NCI-H510A treated with DMSO at 0.1 percent for 48 hours (cell line): ENCODE data around the gene WLS.
"Not testable (repeated sequence)": the region's sequence is repeated elsewhere in the genome, so short reads cannot be mapped to it uniquely, and the experiment has no call there.

Experiments
- DNase-seq: peaks from one replicate; lab custom pipeline; 2025; lab: John Stamatoyannopoulos, UW

Gene WLS

DNA sequence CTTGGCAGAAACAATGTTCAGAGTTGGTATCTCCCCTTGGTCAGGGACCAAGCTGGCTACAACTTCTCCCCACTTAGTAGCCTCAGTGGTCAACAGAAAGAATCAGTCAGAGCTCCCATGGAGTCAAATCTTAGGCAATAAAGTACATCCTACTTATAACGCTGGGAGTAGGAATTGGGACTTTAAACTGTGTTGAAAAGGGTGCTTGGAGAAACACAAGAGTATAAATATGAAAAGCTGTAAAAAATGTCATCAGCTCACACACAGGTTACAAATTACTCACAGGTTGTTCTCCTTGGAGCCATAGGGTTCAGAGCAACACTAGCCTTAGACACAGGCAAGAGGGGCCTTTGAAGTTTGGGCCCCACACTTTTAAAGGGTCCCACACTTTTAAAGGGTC, 67.4 kb downstream of the WLS start:
- no peak for DNase-seq

DNA sequence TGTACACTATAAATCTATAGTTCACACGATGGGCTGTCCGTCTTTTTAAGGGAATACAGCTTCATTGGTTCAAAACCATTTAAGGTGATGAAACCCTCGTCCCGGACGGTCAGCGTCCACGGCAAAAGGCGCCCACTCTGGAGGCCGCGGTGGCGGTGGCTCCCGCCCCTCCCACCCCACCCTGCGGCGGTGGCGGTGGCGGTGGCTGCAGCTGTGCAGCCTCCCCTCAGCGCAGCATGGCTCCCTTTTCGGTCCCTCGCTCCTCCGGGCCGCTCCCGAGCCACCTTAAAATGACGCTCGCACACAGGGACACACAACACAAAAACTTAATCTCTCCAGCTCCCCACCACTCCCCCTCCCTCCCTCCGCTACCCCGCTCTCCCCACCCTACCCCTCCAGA, 69.1 kb downstream of the WLS start:
- DNase-seq, result no peak

DNA sequence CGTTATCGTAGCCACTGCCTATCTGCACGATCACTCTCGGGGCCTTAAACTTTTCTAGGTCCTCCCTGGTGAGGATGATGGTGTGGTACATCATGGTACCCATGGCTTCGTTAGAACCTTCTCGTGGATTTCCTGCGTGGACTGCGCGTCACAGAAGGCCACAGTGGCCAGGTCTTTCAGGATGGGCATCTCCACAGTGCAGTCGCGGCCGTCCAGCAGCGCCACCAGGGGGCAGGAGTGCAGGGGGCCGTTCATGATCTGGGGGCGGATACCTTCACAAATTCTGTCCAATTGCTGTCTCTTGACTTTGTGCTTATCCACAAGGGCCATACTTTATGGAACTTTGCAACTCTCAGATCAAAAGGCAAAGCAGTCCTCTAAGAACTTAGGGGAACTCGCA, 69.6 kb downstream of the WLS start:
- no peak for DNase-seq

DNA sequence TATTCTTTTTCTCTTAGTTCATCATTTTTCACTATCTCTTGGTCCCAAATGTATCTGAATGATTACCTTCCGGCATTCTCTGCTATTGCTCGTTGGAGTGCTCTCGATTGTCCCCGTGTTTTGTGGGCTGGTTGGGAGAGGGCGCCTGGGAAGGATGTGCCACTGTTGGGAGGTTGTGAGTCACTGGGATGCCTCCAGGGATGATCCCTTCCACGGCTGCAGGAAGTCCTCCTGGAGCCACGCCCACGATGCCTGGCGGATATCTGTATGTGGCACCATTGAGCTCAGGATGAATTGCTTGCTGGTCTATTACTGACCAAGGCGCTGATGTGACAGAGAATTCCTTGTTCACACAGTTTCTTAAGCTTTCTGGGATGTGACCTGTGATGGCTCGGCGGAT, 70.7 kb downstream of the WLS start:
- not testable (repeated sequence) for DNase-seq

DNA sequence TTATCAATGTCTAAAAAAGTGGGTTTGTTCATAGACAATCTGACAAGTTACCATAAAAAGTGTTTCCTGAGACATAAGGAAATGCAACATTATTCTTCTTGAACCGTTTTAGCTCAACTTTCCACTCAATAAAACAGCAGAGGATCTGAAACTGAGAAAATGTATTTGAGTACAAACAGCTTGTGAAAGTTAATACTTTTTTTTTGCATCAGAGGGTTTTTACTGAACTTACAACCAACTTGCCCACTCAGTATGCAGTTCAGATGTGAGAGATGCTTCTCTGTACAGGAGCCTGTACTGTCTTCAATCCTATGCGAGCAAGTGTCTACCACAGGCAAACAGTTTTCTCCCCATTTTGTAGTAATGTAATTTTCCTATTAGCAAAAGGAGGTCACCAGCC, 71.4 kb downstream of the WLS start:
- DNase-seq, result not testable (repeated sequence)

DNA sequence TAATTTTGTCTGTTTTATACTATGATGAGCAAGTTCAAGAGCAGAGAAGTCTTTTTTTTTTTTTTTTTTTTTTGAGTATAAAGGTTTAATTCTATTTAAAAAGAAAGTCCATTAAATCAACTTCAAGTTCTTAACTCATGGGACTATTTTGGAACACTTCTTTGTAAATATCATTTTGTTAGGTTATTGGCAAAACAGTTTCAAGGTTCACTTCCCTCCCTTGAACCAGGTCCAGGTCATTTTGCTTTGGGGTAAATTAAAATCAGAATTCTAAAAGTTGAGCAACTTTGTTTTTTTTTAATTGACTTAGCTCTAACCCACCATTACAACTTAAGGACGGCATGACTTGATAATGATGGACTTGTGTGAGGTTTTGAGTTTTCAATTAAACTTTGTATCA, 72.3 kb downstream of the WLS start:
- no peak for DNase-seq

DNA sequence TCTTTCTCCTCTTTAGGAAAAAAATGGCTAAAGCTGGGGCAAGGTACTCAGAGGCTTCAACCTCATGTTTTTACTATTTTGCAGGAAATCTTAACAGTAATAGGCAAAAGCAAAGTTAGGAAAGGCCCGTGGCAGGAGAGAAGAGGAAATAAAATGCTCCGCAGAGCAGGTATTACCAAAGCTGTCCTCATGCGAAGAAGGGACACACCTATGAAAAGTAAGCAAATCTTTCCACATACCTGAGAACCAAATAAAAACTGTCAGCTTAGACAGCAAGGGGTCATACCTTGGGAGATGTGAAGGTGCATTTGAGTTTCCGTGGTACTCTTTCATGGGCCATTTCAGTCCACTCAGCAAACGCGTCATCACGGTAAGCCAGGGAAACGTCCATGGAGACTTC, 73.5 kb downstream of the WLS start:
- DNase-seq, result no peak

DNA sequence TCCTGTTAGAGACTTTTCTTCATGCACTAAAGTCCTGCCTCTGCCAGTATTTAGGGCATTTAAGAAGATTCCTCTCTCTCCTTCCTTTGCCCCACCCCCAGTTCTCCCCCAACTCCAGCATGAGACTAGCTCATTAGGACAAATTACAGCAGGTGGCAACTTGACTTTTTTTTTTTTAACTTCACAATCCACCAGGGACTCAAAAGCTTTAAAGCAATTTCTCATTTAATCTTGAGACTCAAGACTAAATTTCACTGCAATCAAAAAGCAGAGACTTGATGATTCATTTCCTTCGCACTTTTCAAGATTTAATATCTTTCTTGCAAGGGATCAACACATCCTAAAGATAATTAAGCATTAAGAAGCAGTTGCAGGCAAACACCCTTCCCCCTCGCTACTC, 74.9 kb downstream of the WLS start:
- DNase-seq, result no peak

DNA sequence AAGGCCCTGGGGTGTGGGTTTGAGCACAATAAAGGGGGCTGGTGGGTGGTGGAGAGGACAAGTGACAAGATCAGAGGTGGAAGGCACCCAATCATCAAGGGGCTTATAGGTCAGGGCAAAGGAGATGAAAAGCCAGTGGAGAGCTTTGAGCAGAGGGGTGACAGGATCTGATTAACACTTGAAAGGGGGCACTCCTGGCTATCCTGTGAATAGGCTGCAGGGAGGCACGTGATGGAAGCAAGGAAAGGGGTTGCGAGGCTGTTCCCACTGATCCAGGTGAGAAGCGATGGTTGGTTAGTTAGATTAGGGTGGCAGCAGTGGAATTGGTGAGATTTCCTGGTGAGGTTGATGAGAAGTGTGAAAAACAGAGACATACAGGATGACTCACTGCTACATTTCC, 80.6 kb downstream of the WLS start:
- DNase-seq, result no peak

DNA sequence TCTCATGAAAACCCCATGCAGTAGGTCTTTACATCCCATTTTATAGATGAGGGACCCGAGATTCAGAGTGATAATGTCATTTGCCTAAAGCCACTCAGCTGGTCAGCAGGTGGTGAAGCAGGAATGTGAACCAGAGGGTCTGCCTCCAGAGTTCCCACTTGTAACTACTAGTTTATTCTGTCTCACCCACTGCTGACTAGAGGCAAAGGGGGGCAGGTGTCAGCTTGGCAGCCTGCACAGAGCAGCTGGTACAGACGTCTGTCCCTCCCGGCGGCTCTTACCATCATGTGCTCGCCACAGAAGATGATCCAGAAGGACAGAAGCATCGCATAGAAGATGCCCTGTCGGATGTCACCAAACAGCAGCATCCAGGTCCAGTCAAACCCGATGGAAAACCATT, 82.4 kb downstream of the WLS start:
- no peak for DNase-seq

DNA sequence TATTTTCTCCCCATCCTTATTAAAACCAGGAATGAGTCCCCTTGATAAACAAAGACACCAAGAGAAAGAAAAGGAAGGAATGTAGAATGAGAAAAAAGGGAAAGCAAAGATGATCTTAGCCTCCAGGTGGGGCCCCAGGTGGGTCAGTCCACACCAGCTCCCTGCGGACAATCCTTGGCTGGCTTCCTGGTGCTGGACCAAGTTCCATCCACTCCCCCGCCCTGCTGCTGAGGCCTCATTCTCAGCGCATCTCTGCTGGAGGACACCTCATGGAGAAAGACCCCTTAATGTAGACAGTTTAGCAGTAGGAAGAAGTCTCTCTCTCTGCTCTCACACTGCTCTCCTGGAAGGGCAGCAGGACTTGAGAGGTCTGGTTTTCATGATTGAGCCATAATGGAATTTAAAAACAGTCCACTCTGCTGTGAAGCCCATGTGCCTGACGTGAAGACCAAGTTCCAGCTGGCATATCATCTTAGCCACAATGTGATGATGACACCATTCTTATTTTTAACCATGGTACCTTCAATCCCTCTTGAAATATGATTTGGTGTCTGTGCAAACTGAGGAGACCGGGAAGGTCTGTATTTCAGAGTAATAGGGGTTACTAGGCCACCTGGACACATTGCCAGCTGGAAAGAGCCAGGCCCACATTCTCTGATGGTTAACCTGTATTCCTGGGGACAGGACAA, 83.1 kb downstream of the WLS start:
- DNase-seq, result no peak

DNA sequence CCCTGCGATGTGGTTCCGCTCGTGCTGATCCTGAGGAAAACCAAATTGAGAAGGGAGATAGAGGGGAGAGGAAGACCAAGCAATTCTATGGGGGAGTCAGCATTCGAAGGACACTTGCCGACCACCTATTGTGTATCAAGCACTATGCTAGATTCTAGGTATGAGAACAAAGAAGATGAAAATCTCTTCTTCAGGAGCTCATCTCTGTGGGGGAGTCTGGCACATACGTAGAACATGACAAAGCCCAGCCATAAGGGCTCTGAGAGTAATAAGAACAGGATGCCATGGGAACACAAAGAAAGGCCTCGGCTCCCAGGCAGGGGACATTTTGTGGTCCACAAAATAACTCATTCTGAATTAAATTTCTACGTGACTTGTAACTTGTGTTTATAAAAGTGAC, 83.7 kb downstream of the WLS start:
- no peak for DNase-seq

DNA sequence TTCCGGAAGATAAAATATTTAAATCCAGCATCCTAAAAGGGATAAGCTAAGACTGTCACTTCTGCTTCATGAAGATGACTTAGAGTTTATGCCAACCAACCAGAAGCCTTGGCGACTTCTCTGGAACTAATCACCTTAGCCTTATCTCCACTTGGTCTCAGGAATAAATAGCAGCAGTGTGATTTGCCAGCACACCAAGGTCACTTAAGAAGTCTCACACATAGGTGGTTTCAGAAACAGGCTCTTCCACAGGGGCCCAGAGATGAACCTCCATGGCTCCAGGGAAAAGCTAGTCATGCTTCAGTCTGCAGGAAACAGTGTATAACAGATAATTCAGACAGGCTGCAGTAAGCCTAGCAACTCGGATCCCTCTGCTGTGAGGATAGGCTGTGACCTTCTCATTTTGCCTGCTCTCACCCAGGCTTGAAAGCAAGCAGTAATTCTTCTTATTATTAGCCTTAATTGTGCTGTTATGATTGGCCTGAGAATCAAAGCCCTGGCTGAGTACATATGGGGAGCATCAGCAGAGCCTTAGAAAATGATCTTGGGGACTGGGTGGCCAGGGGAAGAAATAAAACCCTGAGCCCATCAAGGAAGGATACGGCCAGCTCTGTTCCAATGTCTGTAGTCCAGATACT, 84.7 kb downstream of the WLS start:
- no peak for DNase-seq

DNA sequence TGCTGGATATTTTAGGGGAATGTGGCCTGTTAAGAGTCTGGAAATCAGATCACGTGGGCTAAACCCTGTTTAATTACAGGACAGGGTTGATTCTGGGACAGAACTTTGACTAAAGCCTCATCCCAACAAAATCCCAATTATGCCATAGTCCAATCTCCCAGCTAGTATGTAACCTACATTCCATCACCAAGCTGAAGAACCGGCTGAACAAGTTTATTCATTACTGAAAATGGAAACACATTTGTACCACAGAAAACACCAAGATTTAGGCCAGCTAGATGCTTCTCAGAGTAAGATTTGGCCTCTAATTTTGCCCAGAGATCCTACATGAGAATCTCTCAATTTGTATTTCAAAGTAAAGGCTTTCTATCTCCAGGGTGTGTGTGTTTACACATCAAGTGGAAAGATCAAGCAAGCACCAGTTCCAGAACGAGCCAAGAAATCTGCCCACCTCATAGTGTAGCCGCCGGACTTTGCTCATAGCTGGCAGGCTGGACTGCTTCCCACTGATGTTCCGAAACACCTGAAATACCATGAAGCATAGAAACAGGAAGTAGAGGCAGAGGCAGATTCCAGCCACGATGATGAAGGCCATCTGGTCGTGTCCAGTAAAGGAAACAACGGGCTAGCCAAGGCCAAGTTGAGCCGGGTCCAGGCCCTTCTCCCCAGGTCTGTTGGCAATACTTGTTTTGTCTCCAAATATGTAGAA, 86.8 kb downstream of the WLS start:
- no peak for DNase-seq

DNA sequence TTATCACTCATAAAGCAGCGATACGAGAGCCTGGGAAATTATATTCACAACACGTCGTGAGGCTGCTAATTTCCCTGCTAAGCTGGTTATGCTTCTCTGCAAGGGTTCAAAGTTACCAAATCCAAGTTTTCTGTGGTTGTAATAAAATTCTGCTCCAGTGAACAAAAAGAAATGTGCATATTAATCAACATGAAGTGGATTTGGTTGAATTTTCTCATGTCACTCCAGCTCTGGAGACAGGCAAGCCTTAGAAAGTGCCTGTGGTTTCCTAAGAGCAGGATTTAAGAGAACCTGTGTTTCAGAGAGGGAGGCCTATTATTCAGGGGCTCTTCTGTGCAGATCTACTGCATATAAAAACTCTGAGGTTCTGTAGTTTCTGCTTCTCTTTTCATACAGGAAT, 87.5 kb downstream of the WLS start:
- DNase-seq, result no peak

DNA sequence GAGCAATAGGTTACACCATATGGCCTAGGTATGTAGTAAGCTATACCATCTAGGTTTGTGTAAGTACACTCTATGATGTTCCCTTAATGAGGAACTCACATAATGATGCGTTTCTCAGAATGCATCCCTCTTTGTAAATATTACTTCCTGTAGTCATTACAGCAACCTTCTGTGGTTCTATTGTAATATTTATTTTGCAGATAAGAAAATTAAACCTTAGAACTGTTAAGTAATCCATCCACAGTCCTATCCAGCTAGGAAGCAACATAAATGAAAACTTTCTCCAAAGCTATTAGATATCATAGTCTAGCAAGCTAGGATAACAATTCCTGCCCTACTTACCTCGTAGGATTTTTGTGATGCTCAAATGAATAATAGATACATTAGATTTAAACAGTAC, 88.7 kb downstream of the WLS start:
- no peak for DNase-seq

DNA sequence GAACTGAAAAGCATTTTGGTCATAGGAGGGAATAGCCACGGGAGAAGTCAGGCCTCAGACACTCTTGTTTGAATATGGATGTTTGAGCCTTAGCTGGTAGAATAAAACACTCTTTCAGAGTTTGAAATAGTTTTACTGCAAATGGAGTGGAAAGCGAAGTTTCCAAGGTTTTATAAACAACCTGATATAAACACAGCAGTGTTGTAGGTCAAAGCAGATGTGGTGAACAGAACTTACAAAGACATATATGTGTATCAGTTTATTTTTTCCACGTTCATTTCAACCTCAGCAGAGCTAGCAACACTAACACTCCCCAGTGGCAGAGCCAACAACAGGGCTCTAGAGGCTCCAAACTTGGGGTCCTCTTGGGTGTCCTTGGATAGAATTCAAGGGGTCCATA, 89.9 kb downstream of the WLS start:
- no peak for DNase-seq

DNA sequence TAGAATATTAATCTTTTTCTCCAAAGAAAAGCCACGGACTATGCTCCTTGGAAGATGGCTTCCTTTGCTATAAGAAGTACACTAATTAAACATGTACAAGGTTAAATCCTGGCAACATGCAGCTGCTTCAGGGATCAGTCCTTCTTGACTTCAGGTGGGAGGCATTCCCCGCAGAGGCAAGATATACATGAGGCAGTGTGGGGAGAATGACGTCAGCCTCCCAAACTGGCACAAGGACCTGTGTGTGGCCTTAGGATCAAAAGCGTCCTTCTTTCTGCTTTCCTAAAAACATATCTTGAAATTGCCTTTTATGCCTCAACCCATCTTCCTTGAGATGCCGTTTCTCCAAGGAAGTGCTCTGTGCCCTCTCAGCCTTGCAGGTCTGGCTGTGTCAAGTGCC, 90.3 kb downstream of the WLS start:
- DNase-seq, result no peak

DNA sequence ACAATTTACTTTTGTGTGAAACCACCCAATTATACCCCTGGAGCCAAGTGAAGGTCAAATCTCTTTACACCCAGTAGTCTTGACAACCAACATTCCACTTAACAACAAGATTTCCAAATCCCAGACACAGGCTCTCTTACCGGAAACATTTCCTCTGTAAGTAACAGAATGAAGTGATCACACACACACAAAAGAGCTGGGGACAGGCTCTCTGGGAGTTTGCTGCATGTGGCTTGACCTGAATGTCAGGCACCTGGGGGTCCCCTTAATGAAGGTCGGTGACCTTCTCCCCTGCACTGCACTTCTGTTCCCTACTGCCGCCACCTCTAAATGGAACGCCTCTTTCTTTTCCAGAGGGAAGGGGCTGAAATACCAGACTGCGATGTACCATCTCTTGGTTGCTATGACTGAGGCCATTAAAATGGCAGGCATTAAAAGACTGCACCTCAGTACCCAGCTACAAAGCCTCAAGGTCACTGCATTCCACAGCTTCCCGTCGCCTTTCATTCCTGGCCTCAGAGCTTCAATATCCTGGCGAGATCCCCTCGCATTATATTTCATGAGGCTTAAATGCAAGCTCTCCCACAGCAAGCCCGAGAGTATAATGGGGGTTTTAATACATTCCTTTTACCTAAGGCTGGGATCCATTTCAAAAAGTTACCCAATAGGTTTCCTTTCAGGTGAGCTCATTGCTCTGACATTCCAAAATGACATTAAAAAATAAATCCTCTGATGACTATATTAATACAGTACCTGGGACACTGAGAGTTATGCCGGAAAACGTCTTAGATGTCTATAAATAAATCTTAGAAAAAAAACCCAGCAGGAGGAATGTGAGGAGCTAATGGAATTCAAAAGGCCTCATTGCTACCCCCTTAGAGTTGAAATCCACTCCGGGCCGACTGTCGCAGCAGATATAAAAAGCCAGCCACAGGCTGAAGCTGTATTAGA, 91.0 kb downstream of the WLS start:
- DNase-seq, result no peak

DNA sequence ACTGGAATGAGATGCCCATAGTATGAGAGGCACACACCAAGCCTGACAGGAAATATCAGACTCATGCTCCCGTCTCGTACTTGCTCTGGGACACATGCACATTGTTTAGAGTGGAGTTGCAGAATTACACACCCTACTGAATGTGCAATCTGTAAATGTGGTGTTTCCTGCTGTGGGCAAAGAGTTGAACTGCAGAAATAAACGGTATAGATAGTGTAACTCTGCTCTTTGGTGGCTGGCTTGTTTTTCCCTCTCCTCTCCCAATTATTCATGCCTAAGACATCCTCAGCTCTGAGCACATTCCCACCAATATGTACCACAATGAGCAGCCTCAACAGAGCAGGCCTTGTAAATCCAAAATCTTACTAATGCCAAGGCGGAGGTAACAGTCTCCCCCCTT, 91.8 kb downstream of the WLS start:
- DNase-seq, result no peak

DNA sequence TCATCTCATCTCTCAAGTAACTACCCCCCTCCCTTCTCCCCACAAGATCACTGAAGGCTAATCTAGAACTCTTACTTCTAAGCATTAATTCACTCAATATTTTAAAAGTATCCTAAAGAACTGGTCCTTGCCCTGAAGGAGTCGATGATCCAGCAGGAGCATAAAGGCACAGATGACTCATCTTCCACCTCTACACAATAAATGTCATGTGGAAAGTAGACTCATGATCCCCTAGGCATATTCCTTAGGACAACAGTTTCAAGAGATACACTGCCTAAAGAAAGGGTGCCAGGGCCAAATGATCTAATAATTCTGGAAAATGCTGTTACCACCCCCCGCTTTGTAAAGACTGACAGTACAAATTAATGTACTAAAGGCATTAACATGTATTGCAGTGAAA, 96.1 kb downstream of the WLS start:
- no peak for DNase-seq

DNA sequence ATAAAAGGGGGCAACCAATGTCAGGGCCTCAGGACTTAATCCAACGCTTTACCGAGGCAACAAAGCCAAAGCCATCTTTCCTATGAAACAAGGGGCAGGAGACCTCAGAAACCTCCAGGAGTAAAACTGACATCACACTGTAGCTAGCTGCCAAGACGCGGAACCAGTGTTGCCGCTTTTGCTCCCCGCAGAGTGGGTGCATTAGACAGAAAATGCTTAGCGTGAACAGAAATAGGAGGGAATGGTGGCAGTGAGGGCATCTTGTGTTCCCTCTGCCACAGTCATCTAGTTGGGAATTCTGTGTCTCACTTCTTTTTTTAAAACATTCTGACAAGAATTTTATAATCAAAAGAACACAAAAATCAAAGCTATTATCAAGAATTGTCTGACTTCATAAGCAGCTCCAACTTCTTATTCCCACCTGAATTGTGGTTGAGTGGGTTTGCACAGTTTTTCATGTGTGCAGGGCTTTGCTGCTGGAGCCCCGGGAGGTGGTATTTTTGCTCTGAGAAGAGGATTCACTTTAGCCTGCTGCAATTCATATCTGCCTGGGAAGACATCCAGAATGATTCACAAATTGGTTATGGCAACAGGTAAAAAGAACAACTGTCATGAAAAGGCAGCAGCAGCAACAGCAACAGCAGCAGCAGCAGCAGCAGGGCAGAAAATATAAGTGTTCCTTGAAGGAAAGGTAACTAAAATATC, 99.7 kb downstream of the WLS start:
- DNase-seq, result no peak
